Tibial artery (tissue), 4 donors: ENCODE measurements around the gene IMMT.

Experiments used
- DNase-seq, 2 donors: peaks; one replicate each; pipeline ENCODE4 v3.0.0-alpha.2; 2019
- H3K27ac ChIP-seq, 2 donors: fragments of 200-600 bp; sonication (generic) in 1 of 2; 1 replicate in 1 of 2; 2 replicates in 1 of 2; pipeline ENCODE4 v1.5.1; 2018 to 2019; ENCODE audit warnings: mild to moderate bottlenecking in 1 of 2
- H3K27me3 ChIP-seq, 2 donors: fragments of 200-600 bp; sonication (generic) in 1 of 2; one replicate each; pipeline versions ENCODE4 v1.5.1 to v1.6.0; 2016 to 2019
- H3K36me3 ChIP-seq, 3 donors: fragments of 200-600 bp; sonication (generic) in 2 of 3; one replicate each; pipeline ENCODE4 v1.5.1; 2016 to 2019; ENCODE audit warnings: mild to moderate bottlenecking in 2 of 3
- H3K4me1 ChIP-seq, 4 donors: fragments of 200-600 bp; sonication (generic) in 2 of 4; 1 replicate in 3 of 4; 2 replicates in 1 of 4; pipeline ENCODE4 v1.5.1; 2016 to 2019
- H3K4me3 ChIP-seq, 2 donors: fragments of 200-600 bp; sonication (generic) in 1 of 2; 1 replicate in 1 of 2; 2 replicates in 1 of 2; pipeline ENCODE4 v1.5.1; 2018 to 2019; ENCODE audit warnings: mild to moderate bottlenecking in 2 of 2
- H3K9me3 ChIP-seq, 3 donors: fragments of 200-600 bp; sonication (generic) in 1 of 3; one replicate each; pipeline ENCODE4 v1.5.1; 2016 to 2019
- CTCF ChIP-seq, 2 experiments: fragments of 200-600 bp in 1 of 2; fragments of 450-650 bp in 1 of 2; IDR thresholded peaks; one replicate each; pipeline ENCODE4 v1.5.1; 2017 to 2019; ENCODE audit warnings: antibody characterized with exemption in 2 of 2, mild to moderate bottlenecking in 1 of 2, moderate library complexity in 1 of 2
- intact Hi-C: fragments of 100-400 bp; cut with DNase I; formaldehyde crosslinking; loops from one replicate; pipeline ENCODE4 v1.15.0; 2023; ENCODE audit warnings: low total_unique reads

IMMT gene

GRCh38 chr2:86176597-86176996 lies 18.7 kb downstream of the IMMT start:
- peaks cover 0 to 3% (median 0%) of the 10 kb centered on the region in 4 donors for H3K4me1 ChIP-seq
- H3K9me3 ChIP-seq = no peaks in the 10 kb centered on the region
- no peaks in the 10 kb centered on the region for H3K27me3 ChIP-seq
- DNase-seq = no peak
- no peak overlapping the region for H3K27ac ChIP-seq
- H3K4me3 ChIP-seq = no peak overlapping the region
- intact Hi-C loops = no loop called here
- peaks cover 32 to 81% (median 57%) of the 10 kb centered on the region in 3 donors for H3K36me3 ChIP-seq
- no peak for TF ChIP-seq CTCF (IDR thresholded peaks at IDR 0.05)

- Histone ChIP-seq H3K4me1 (peaks cover 0 to 3% (median 0%) of the 10 kb centered on the region in 4 donors), H3K27me3 (no peaks in the 10 kb centered on the region), H3K9me3 (no peaks in the 10 kb centered on the region), H3K27ac (no peak overlapping the region), H3K36me3 (peaks cover 39 to 84% (median 65%) of the 10 kb centered on the region in 3 donors), H3K4me3 (no peak overlapping the region)
- intact Hi-C loops = no loop called here
- DNase-seq = no peak
- TF ChIP-seq CTCF (IDR thresholded peaks at IDR 0.05) = no peak
Observed at GRCh38 chr2:86175828-86176227, 19.4 kb downstream of the IMMT start.

GRCh38 chr2:86174445-86174844 lies 20.8 kb downstream of the IMMT start:
- no peak for TF ChIP-seq CTCF (IDR thresholded peaks at IDR 0.05)
- Histone ChIP-seq H3K27me3 (no peaks in the 10 kb centered on the region), H3K36me3 (peaks cover 48 to 84% (median 75%) of the 10 kb centered on the region in 3 donors), H3K27ac (no peak overlapping the region), H3K4me1 (peaks cover 0 to 3% (median 0%) of the 10 kb centered on the region in 4 donors), H3K9me3 (no peaks in the 10 kb centered on the region), H3K4me3 (no peak overlapping the region)
- intact Hi-C loops = no loop called here
- DNase-seq = no peak

- no peak overlapping the region for H3K27ac ChIP-seq
- no peak for DNase-seq
- no peaks in the 10 kb centered on the region for H3K9me3 ChIP-seq
- H3K27me3 ChIP-seq = no peaks in the 10 kb centered on the region
- peaks cover 37 to 83% (median 69%) of the 10 kb centered on the region in 3 donors for H3K36me3 ChIP-seq
- H3K4me1 ChIP-seq = peaks cover 0 to 3% (median 0%) of the 10 kb centered on the region in 4 donors
- intact Hi-C loops = no loop called here
- no peak overlapping the region for H3K4me3 ChIP-seq
- TF ChIP-seq CTCF (IDR thresholded peaks at IDR 0.05) = no peak
Observed at GRCh38 chr2:86172610-86173009, 22.7 kb downstream of the IMMT start.

GRCh38 chr2:86171295-86171694 lies 24.0 kb downstream of the IMMT start:
- no peak for DNase-seq
- TF ChIP-seq CTCF (IDR thresholded peaks at IDR 0.05) = no peak
- intact Hi-C loops = no loop called here

GRCh38 chr2:86170449-86170848 lies 24.8 kb downstream of the IMMT start:
- H3K27me3 ChIP-seq = no peaks in the 10 kb centered on the region
- intact Hi-C loops = no loop called here
- peaks cover 0 to 3% (median 0%) of the 10 kb centered on the region in 4 donors for H3K4me1 ChIP-seq
- H3K27ac ChIP-seq = no peak overlapping the region
- peaks cover 47 to 81% (median 64%) of the 10 kb centered on the region in 3 donors for H3K36me3 ChIP-seq
- no peak overlapping the region for H3K4me3 ChIP-seq
- DNase-seq = no peak
- H3K9me3 ChIP-seq = no peaks in the 10 kb centered on the region
- no peak for TF ChIP-seq CTCF (IDR thresholded peaks at IDR 0.05)

More at GRCh38 chr2:86171295-86171694, 24.0 kb downstream of the IMMT start:
- Histone ChIP-seq H3K27me3 (no peaks in the 10 kb centered on the region), H3K27ac (no peak overlapping the region), H3K4me1 (peaks cover 0 to 3% (median 0%) of the 10 kb centered on the region in 4 donors), H3K4me3 (no peak overlapping the region), H3K36me3 (peaks cover 41 to 82% (median 65%) of the 10 kb centered on the region in 3 donors), H3K9me3 (no peaks in the 10 kb centered on the region)
